ENCODE data around the gene PIK3C2G.

GRCh38 chr12:18427520-18427919 lies 166.2 kb downstream of the PIK3C2G start:
- TF ChIP-seq CTCF (IDR thresholded peaks at IDR 0.05) (no peak), POLR2AphosphoS5 (IDR thresholded peaks at IDR 0.05) (no peak)

Data from stomach (tissue), 4 donors.